ENCODE results near the gene ST3GAL6.

GRCh38 chr3:98772022-98772421 is 8.9 kb downstream of the ST3GAL6 start:
- TF ChIP-seq, protein P1, sequence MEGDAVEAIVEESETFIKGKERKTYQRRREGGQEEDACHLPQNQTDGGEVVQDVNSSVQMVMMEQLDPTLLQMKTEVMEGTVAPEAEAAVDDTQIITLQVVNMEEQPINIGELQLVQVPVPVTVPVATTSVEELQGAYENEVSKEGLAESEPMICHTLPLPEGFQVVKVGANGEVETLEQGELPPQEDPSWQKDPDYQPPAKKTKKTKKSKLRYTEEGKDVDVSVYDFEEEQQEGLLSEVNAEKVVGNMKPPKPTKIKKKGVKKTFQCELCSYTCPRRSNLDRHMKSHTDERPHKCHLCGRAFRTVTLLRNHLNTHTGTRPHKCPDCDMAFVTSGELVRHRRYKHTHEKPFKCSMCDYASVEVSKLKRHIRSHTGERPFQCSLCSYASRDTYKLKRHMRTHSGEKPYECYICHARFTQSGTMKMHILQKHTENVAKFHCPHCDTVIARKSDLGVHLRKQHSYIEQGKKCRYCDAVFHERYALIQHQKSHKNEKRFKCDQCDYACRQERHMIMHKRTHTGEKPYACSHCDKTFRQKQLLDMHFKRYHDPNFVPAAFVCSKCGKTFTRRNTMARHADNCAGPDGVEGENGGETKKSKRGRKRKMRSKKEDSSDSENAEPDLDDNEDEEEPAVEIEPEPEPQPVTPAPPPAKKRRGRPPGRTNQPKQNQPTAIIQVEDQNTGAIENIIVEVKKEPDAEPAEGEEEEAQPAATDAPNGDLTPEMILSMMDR (IDR thresholded peaks at IDR 0.05) = no peak
- no peak for TF ChIP-seq POLR2A (IDR thresholded peaks at IDR 0.05)
